Activated CD4-positive, alpha-beta T cell treated with anti-CD3 and anti-CD28 coated beads, Interleukin-2, Interleukin-6, amounts not matched to agents 100 ng/mL and 50 ng/mL, durations not matched to agents 16 hours and 8 hours (primary cell): ENCODE measurements around the gene TPST2.

Source experiments
- DNase-seq: peaks from one replicate; pipeline ENCODE4 v3.0.0-alpha.2; 2020

Gene TPST2

GRCh38 chr22:26610072-26610958 is 20.4 kb upstream of the TPST2 start:
- DNase-seq, result peak; percentile 81

GRCh38 chr22:26609287-26609686 is 19.4 kb upstream of the TPST2 start:
- no peak for DNase-seq

- DNase-seq, result no peak
Observed at GRCh38 chr22:26608129-26608528, 18.2 kb upstream of the TPST2 start.

GRCh38 chr22:26606611-26607010 is 16.7 kb upstream of the TPST2 start:
- DNase-seq, result no peak

GRCh38 chr22:26604368-26604767 is 14.4 kb upstream of the TPST2 start:
- no peak for DNase-seq

GRCh38 chr22:26602127-26602526 is 12.2 kb upstream of the TPST2 start:
- DNase-seq, result no peak

- DNase-seq, result no peak
Observed at GRCh38 chr22:26601726-26602125, 11.8 kb upstream of the TPST2 start.

GRCh38 chr22:26599505-26599904 is 9.6 kb upstream of the TPST2 start:
- DNase-seq, result no peak

GRCh38 chr22:26597480-26597879 is 7.5 kb upstream of the TPST2 start:
- no peak for DNase-seq

- DNase-seq, result no peak
Observed at GRCh38 chr22:26597026-26597425, 7.1 kb upstream of the TPST2 start.

- no peak for DNase-seq
Observed at GRCh38 chr22:26593763-26594162, 3.8 kb upstream of the TPST2 start.

GRCh38 chr22:26592421-26592891 is 2.5 kb upstream of the TPST2 start:
- peak; percentile 76 for DNase-seq

GRCh38 chr22:26589367-26589844 is 526 bp downstream of the TPST2 start:
- peak; percentile 24 for DNase-seq

GRCh38 chr22:26588729-26589366 is 1.1 kb downstream of the TPST2 start:
- DNase-seq, result no peak

- no peak for DNase-seq
Observed at GRCh38 chr22:26587991-26588613, 1.8 kb downstream of the TPST2 start.

- no peak for DNase-seq
Observed at GRCh38 chr22:26586556-26587325, 3.2 kb downstream of the TPST2 start.

GRCh38 chr22:26585104-26585790 is 4.7 kb downstream of the TPST2 start:
- no peak for DNase-seq

- no peak for DNase-seq
Observed at GRCh38 chr22:26584010-26584409, 5.9 kb downstream of the TPST2 start.

- no peak for DNase-seq
Observed at GRCh38 chr22:26581633-26582168, 8.2 kb downstream of the TPST2 start.

- no peak for DNase-seq
Observed at GRCh38 chr22:26581026-26581425, 8.9 kb downstream of the TPST2 start.

- no peak for DNase-seq
Observed at GRCh38 chr22:26580240-26580962, 9.5 kb downstream of the TPST2 start.
